ENCODE measurements around the gene MCM3.

Gene MCM3

DNA sequence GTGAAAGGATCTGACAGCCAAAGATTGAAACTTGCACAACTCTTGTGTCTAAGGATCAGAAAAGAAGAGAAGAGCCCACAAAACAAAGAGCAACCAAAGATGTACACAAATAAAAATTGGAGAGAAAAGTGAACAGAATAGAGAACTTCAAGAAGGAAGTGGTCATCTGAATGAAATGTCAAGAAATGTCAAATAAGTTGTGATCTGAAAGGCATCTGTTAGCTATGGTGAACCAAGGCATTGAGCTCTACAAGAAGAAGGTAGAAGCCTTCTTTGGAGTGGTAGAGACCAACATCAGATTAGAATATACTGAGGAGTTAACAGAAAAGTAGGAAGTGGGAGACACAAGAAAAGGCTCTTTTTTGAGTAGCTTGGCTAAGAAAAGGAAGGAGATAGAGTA lies 68.8 kb downstream of the MCM3 start:
- no peak overlapping the region for H2AFZ ChIP-seq (ENCODE audit: low read length)
- TF ChIP-seq, protein P1, sequence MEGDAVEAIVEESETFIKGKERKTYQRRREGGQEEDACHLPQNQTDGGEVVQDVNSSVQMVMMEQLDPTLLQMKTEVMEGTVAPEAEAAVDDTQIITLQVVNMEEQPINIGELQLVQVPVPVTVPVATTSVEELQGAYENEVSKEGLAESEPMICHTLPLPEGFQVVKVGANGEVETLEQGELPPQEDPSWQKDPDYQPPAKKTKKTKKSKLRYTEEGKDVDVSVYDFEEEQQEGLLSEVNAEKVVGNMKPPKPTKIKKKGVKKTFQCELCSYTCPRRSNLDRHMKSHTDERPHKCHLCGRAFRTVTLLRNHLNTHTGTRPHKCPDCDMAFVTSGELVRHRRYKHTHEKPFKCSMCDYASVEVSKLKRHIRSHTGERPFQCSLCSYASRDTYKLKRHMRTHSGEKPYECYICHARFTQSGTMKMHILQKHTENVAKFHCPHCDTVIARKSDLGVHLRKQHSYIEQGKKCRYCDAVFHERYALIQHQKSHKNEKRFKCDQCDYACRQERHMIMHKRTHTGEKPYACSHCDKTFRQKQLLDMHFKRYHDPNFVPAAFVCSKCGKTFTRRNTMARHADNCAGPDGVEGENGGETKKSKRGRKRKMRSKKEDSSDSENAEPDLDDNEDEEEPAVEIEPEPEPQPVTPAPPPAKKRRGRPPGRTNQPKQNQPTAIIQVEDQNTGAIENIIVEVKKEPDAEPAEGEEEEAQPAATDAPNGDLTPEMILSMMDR (IDR thresholded peaks at IDR 0.05; ENCODE audit: low read length), result no peak
- no peak for TF ChIP-seq EZH2 (IDR thresholded peaks at IDR 0.05; ENCODE audit: borderline replicate concordance, low read length)

More for the DNA sequence above, 68.8 kb downstream of the MCM3 start:
- no peaks in the 10 kb centered on the region for H3K9me2 ChIP-seq (ENCODE audit: low read depth, low read length)
- no peaks in the 10 kb centered on the region for H3K27me3 ChIP-seq (ENCODE audit: insufficient read depth, low read length)
- H3K4me2 ChIP-seq (ENCODE audit: low read length), result no peak overlapping the region
- H3K36me3 ChIP-seq (ENCODE audit: insufficient read depth, low read length), result no peaks in the 10 kb centered on the region
- no peak overlapping the region for H3K27ac ChIP-seq (ENCODE audit: low read depth, low read length, poor library complexity, severe bottlenecking)
- no peaks in the 10 kb centered on the region for H3K4me1 ChIP-seq (ENCODE audit: insufficient read depth, low read length, severe bottlenecking)
- H4K20me1 ChIP-seq (ENCODE audit: insufficient read depth, low read length), result no peaks in the 10 kb centered on the region
- H3K9ac ChIP-seq (ENCODE audit: low read length), result no peak overlapping the region
- H3K79me2 ChIP-seq (ENCODE audit: insufficient read depth, low read length), result no peaks in the 10 kb centered on the region
- no peaks in the 10 kb centered on the region for H3F3A ChIP-seq (ENCODE audit: insufficient read depth, low read length)
- H3K4me3 ChIP-seq (ENCODE audit: low read depth, low read length, poor library complexity, severe bottlenecking), result no peak overlapping the region
- H3K9me3 ChIP-seq (ENCODE audit: low read length), result no peaks in the 10 kb centered on the region

Data from OCI-LY1 (cell line).